SK-N-SH (cell line): Measurements from ENCODE around the gene KIF16B.

ENCODE experiments used
- ELF1 ChIP-seq: IDR thresholded peaks from 2 replicates; pipeline ENCODE4 v1.4.0; 2012
- EZH2phosphoT487 ChIP-seq: fragments of 200-600 bp; sonication (generic); IDR thresholded peaks from 2 replicates; pipeline ENCODE4 v1.6.1; 2017; ENCODE audit warnings: low read depth, mixed run types, mild to moderate bottlenecking, antibody characterized with exemption, moderate library complexity, borderline replicate concordance
- FOXM1 ChIP-seq: IDR thresholded peaks from 2 replicates; pipeline ENCODE4 v1.4.0; 2012; ENCODE audit warnings: low read depth, mild to moderate bottlenecking
- POLR2AphosphoS5 ChIP-seq: IDR thresholded peaks from 2 replicates; pipeline ENCODE4 v1.6.1; 2012; ENCODE audit warnings: low read depth, low read length
- RAD21 ChIP-seq: IDR thresholded peaks from 2 replicates; pipeline ENCODE4 v1.6.1; 2012; ENCODE audit warnings: mild to moderate bottlenecking, low read length
- RCOR1 ChIP-seq: fragments of 150-350 bp; IDR thresholded peaks from 2 replicates; pipeline ENCODE4 v1.6.1; 2017; ENCODE audit warnings: antibody characterized with exemption, low read length
- RFX5 ChIP-seq: IDR thresholded peaks from 2 replicates; pipeline ENCODE4 v1.6.1; 2012; ENCODE audit warnings: mild to moderate bottlenecking, improper control_type of control experiment, low read length
- RXRA ChIP-seq: IDR thresholded peaks from 2 replicates; pipeline ENCODE4 v1.4.0; 2012; ENCODE audit warnings: low read depth, mild to moderate bottlenecking, borderline replicate concordance
- SIN3A ChIP-seq: IDR thresholded peaks from 2 replicates; pipeline ENCODE4 v1.6.1; 2012; ENCODE audit warnings: low read depth, mild to moderate bottlenecking, low read length, moderate library complexity, borderline replicate concordance
- TEAD4 ChIP-seq: IDR thresholded peaks from 2 replicates; pipeline ENCODE4 v1.4.0; 2012; ENCODE audit warnings: mild to moderate bottlenecking, borderline replicate concordance; ENCODE audit not compliant: insufficient read depth
- YY1 ChIP-seq: IDR thresholded peaks from 2 replicates; pipeline ENCODE4 v1.4.0; 2012; ENCODE audit warnings: low read depth, mild to moderate bottlenecking
- TF ChIP-seq, protein P1 (sequence below): fragments of 200-600 bp; sonication (generic); IDR thresholded peaks from 2 replicates; pipeline ENCODE4 v1.6.1; 2017; ENCODE audit warnings: antibody characterized with exemption, mild to moderate bottlenecking, moderate library complexity

DNA sequence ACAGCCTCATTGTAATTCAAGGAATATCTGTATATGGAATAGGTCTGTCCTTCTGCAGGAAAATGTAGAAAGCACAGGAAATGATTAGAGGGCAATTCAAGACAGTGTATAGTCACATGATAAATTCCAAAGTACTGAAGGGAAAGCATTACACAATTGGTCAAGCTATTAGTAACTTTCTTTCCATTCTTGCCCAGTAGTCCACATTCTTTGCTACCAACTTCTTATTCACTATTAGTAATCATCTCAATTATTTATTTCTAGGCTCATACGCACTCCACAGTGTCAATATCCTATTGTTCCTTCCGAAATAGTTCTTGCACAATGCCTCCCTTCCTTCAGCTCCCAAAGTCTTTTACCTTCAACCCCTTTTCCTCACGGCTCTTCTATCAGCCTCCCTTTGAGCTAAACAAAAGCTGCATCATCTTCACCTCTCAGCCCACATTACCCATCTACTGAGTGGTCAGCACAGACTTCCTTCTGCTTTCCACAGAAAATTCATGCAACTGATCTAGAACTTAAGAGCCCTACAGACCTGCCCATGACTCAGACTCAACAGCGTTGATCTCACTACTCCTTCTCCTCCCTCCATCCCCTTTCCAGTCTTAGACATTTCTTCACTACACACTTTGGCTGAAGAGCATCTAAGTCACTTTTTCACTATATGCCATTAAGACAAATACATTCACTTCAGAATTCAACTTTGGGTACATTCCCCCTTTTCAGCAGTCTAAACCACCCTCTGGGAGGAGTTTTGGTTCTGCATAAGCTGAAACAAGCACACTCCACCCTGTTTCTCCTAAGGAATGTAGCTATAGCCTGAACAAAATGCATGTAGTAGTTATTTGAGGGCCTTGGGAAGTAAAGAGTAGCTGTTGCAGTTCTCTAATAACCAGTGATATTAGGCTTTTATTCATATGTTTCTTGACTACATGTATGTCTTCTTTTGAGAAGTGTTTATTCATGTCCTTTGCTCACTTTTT is 157.9 kb downstream of the KIF16B start:
- TF ChIP-seq, protein P1, sequence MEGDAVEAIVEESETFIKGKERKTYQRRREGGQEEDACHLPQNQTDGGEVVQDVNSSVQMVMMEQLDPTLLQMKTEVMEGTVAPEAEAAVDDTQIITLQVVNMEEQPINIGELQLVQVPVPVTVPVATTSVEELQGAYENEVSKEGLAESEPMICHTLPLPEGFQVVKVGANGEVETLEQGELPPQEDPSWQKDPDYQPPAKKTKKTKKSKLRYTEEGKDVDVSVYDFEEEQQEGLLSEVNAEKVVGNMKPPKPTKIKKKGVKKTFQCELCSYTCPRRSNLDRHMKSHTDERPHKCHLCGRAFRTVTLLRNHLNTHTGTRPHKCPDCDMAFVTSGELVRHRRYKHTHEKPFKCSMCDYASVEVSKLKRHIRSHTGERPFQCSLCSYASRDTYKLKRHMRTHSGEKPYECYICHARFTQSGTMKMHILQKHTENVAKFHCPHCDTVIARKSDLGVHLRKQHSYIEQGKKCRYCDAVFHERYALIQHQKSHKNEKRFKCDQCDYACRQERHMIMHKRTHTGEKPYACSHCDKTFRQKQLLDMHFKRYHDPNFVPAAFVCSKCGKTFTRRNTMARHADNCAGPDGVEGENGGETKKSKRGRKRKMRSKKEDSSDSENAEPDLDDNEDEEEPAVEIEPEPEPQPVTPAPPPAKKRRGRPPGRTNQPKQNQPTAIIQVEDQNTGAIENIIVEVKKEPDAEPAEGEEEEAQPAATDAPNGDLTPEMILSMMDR, result no peak
- TF ChIP-seq RAD21 (no peak), TEAD4 (no peak), SIN3A (no peak), RFX5 (no peak), EZH2phosphoT487 (no peak), ELF1 (no peak), POLR2AphosphoS5 (no peak), FOXM1 (no peak), RCOR1 (no peak), RXRA (no peak), YY1 (no peak)
